Measurements from ENCODE around the gene PCBP3.

- TF ChIP-seq CTCF (conservative IDR thresholded peaks at IDR 0.05) (no peak), ZFX (IDR thresholded peaks at IDR 0.05) (no peak)
These were observed 191.3 kb downstream of the PCBP3 start for GRCh38 chr21:45834821-45835293.

All from C4-2B (cell line).